ENCODE measurements around the gene SDK2. TPM values are rescaled to one million over a fixed set of nuclear protein-coding genes. Genes with fewer than 3 reads are reported as not detected.

The SDK2 gene
- total and polyA plus RNA-seq, 2 of the 8 experiments (the other 6 are each of a cell fraction or from before 2014, with no cell fraction given) = 3.9 to 4.1 TPM

DNA sequence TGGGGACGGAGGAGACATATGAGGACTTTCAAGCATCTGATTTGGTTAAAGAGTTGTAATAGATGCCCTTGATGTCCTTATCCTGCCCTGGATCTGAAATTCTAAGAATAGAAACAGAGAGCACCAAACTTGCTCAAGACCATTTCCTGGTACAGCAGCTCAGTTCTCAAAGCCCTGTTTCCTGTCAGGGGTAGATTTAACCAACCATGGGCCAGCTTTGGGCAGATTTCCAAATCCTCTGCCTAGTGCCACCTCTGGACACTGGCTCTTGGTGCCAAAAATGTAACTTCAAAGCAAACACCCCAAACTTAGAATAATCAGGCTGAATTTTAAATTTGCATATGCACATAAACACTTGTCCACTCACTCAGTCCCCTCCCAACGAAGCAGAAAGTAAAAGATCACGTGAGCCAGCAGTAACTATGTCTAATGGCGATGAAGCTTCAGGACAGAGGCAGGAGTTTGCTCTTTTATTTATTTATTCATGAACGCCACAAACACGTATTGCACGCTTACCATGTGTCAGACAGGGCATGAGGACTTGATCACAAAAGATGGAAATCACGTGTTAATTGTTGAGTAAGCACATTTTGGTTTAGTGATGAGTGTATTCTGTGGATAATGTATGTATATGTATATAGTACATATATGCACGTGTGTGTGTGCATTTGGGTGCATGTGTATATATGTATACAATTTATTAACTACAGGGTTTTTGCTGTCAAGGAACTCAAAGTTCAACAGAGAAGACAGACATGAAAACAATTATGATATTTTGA lies 23.1 kb upstream of the SDK2 start (continued):
- no peak for TF ChIP-seq TEAD4 (IDR thresholded peaks at IDR 0.05; ENCODE audit: low read depth, low read length)
- TF ChIP-seq TBP (IDR thresholded peaks at IDR 0.05; ENCODE audit: low read depth, low read length) = no peak
- TF ChIP-seq NRF1 (IDR thresholded peaks at IDR 0.05; ENCODE audit: low read depth, low read length) = no peak
